NT2/D1 (cell line): ENCODE results near the gene MTHFD2.

Experiments used
- SUZ12 ChIP-seq: IDR thresholded peaks from 2 replicates; pipeline ENCODE4 v1.6.1; 2011; ENCODE audit not compliant: insufficient read length, insufficient read depth; ENCODE audit errors: extremely low read depth
- YY1 ChIP-seq: IDR thresholded peaks from 2 replicates; pipeline ENCODE4 v1.6.1; 2011; ENCODE audit not compliant: insufficient read length, insufficient read depth
- ZNF274 ChIP-seq: IDR thresholded peaks from 2 replicates; pipeline ENCODE4 v1.6.1; 2011; ENCODE audit warnings: mild to moderate bottlenecking, low read depth, low read length

- TF ChIP-seq YY1 (no peak), ZNF274 (no peak), SUZ12 (no peak)
Measured at GRCh38 chr2:74216642-74217041, 18.2 kb downstream of the MTHFD2 start.
